ENCODE results near the gene TMEM232.

DNA sequence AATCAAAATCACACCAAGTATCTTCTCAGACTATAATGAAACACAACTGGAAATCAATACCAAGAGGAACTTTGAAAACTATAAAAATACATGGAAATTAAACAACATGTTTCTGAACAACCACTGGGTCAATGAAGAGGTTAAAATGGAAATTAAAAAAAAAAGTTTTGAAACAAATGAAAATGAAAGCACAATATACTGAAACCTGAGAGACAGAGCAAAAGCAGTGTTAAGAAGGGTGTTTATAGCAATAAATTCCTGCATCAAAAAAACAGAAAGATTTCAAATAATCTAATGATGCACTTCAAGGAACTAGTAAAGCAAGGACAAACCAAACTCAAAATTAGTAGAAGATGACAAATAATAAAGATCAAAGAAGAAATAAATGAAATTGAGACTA, 92.0 kb downstream of the TMEM232 start:
- TF ChIP-seq, protein P1, sequence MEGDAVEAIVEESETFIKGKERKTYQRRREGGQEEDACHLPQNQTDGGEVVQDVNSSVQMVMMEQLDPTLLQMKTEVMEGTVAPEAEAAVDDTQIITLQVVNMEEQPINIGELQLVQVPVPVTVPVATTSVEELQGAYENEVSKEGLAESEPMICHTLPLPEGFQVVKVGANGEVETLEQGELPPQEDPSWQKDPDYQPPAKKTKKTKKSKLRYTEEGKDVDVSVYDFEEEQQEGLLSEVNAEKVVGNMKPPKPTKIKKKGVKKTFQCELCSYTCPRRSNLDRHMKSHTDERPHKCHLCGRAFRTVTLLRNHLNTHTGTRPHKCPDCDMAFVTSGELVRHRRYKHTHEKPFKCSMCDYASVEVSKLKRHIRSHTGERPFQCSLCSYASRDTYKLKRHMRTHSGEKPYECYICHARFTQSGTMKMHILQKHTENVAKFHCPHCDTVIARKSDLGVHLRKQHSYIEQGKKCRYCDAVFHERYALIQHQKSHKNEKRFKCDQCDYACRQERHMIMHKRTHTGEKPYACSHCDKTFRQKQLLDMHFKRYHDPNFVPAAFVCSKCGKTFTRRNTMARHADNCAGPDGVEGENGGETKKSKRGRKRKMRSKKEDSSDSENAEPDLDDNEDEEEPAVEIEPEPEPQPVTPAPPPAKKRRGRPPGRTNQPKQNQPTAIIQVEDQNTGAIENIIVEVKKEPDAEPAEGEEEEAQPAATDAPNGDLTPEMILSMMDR (conservative IDR thresholded peaks at IDR 0.05): no peak
- no peak for TF ChIP-seq ZFX (IDR thresholded peaks at IDR 0.05)
